ENCODE results near the gene UBE2J2. TPM values are rescaled to one million over a fixed set of nuclear protein-coding genes. Genes with fewer than 3 reads are reported as not detected.

The UBE2J2 gene
- total and polyA plus RNA-seq, 2 of the 13 experiments (the other 11 are each of a cell fraction or from before 2014, with no cell fraction given): 25.4 to 29.4 TPM

- TF ChIP-seq ZNF329 (CRISPR knock-in tag; IDR thresholded peaks at IDR 0.05; ENCODE audit: low read depth) (no peak), ZNF670 (CRISPR knock-in tag; IDR thresholded peaks at IDR 0.05; ENCODE audit: borderline replicate concordance) (no peak), ZNF652 (CRISPR knock-in tag; IDR thresholded peaks at IDR 0.05; ENCODE audit: borderline replicate concordance, low read depth) (peak; percentile 96), SATB2 (CRISPR knock-in tag; IDR thresholded peaks at IDR 0.05) (no peak), ZNF749 (CRISPR knock-in tag; IDR thresholded peaks at IDR 0.05; ENCODE audit: borderline replicate concordance) (no peak), CEBPZ (IDR thresholded peaks at IDR 0.05; ENCODE audit: low read length) (no peak), PATZ1 (CRISPR knock-in tag; IDR thresholded peaks at IDR 0.05) (peak; percentile 33; the same call in 1 of the 2 replicates), HNF1A (IDR thresholded peaks at IDR 0.05; ENCODE audit: low read depth) (no peak), HNF1A (CRISPR knock-in tag; IDR thresholded peaks at IDR 0.05; ENCODE audit: borderline replicate concordance) (0 out of 2 replicates have a peak, but pooled peaks have one; percentile 31), ZNF7 (CRISPR knock-in tag; IDR thresholded peaks at IDR 0.05) (no peak), GMEB1 (CRISPR knock-in tag; IDR thresholded peaks at IDR 0.05; ENCODE audit: borderline replicate concordance) (no peak), MEIS1 (CRISPR knock-in tag; IDR thresholded peaks at IDR 0.05; ENCODE audit: borderline replicate concordance) (no peak), ARNT (IDR thresholded peaks at IDR 0.05) (no peak), ZNF256 (CRISPR knock-in tag; conservative IDR thresholded peaks at IDR 0.05) (no peak), MED1 (CRISPR knock-in tag; IDR thresholded peaks at IDR 0.05) (no peak), CREM (IDR thresholded peaks at IDR 0.05) (peak; percentile 23; the same call in 1 of the 2 replicates), CREM (CRISPR knock-in tag; IDR thresholded peaks at IDR 0.05) (no peak), YEATS2 (CRISPR knock-in tag; IDR thresholded peaks at IDR 0.05; ENCODE audit: borderline replicate concordance) (0 out of 2 replicates have a peak, but pooled peaks have one; percentile 19)
These were observed 31.0 kb upstream of the UBE2J2 start (continued) for GRCh38 chr1:1304331-1305299.

All from HepG2 (cell line).